ENCODE results near the gene STK25. TPM values are rescaled to one million over a fixed set of nuclear protein-coding genes. Genes with fewer than 3 reads are reported as not detected.

STK25 gene
- total and polyA plus RNA-seq, 10 donors: 127 to 254 (median 172) TPM

DNA sequence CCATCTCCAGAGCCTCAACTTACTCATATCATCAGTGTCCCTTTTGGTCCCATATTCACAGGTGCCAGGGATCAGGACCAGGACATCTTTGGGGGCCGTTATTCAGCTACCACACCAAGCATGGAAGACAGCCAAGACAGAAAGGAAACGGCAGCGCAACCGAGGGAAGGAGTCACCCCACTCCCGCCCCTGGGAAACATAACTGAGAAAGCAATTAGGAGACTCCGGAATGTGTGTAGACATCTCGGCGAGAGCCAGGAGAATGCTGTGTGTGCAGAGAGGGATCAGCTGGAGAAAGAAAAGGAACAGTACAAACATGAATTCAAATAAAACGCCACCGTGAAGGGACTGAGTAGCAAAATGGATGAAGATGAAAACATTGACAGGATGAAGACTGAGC is 36.7 kb upstream of the STK25 start:
- peak; percentile 37 for DNase-seq
- WGBS, 5 donors: 53 to 64% (median 55%) methylated on average over 10 of the region's 10 CpGs
- no peaks in the 10 kb centered on the region for H3K9me3 ChIP-seq
- H3K27me3 ChIP-seq (replicated peaks in 1 of 7): peaks cover 0 to 85% (median 20%) of the 10 kb centered on the region in 7 donors
- no peaks in the 10 kb centered on the region for H3K36me3 ChIP-seq
- no peak overlapping the region for H3K4me3 ChIP-seq
- H3K27ac ChIP-seq: no peak overlapping the region
- TF ChIP-seq POLR2A (IDR thresholded peaks at IDR 0.05): no peak
- TF ChIP-seq CTCF (IDR thresholded peaks at IDR 0.05 in 8 of 11, conservative IDR thresholded peaks at IDR 0.05 in 3 of 11): no peak
- TF ChIP-seq POLR2AphosphoS5 (IDR thresholded peaks at IDR 0.05): no peak
- peaks cover 6 to 23% (median 16%) of the 10 kb centered on the region in 6 donors for H3K4me1 ChIP-seq
- intact Hi-C loops (cut with DNase I; ENCODE audit: low total_unique reads): no loop called here

- TF ChIP-seq POLR2AphosphoS5 (IDR thresholded peaks at IDR 0.05) (no peak), POLR2A (IDR thresholded peaks at IDR 0.05) (no peak), CTCF (IDR thresholded peaks at IDR 0.05 in 8 of 11, conservative IDR thresholded peaks at IDR 0.05 in 3 of 11) (no peak)
- Histone ChIP-seq H3K4me1 (peaks cover 6 to 23% (median 16%) of the 10 kb centered on the region in 6 donors), H3K9me3 (no peaks in the 10 kb centered on the region), H3K27me3 (replicated peaks in 1 of 7) (peaks cover 0 to 80% (median 20%) of the 10 kb centered on the region in 7 donors), H3K4me3 (peak overlapping the region in 1 of 8 donors; percentile 61), H3K36me3 (no peaks in the 10 kb centered on the region), H3K27ac (no peak overlapping the region)
- peak; percentile 64 for DNase-seq
- intact Hi-C loops (cut with DNase I; ENCODE audit: low total_unique reads): no loop called here
- WGBS, 5 donors: 63 to 81% (median 73%) methylated on average over 2 to 15 of the region's 15 CpGs
Measured at GRCh38 chr2:241542278-241542605, 33.9 kb upstream of the STK25 start.

DNA sequence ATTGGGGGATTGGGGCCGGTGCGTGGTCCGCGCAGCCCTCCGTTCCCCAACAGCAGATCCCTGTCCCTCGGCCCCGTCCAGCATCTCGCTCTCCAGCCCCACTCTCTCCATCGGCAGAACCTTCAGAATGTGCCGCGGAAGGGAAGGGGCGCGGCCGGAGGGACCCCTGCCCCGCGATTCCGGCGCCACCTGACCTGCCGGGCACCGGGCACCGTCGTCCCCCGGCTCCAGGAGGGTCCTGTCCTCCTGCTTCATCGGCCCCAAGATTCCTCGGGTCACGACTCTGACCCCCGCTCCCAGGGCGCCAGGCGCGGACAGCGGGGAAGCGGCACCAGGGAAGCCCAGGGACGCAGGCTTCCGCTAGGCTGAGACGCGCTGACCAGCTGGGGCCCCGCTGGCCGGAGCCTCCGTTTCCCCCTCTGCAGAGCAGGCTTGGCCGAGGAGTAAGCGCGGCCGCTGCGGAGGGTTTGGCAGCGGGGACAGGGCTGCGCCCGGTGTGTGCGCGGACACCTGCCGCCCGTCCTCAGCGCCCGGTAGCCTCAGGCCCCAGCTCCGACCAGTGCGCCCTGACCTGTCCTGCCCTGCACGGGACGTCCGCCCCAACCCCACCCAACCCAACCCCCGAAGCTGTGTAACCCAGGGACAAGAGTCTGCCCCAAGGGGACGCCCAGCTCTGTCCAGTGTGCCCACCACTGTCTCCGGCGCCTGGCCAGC is 33.3 kb upstream of the STK25 start:
- WGBS, 5 donors: 18 to 40% (median 27%) methylated on average over 9 to 62 of the region's 62 CpGs
- Histone ChIP-seq H3K27me3 (replicated peaks in 1 of 7) (peaks cover 0 to 75% (median 18%) of the 10 kb centered on the region in 7 donors), H3K4me1 (peaks cover 6 to 23% (median 16%) of the 10 kb centered on the region in 6 donors), H3K36me3 (no peaks in the 10 kb centered on the region), H3K9me3 (no peaks in the 10 kb centered on the region), H3K27ac (no peak overlapping the region), H3K4me3 (peak overlapping the region in 6 of 8 donors; percentile 13 to 61 (median 34))
- TF ChIP-seq CTCF (IDR thresholded peaks at IDR 0.05 in 8 of 11, conservative IDR thresholded peaks at IDR 0.05 in 3 of 11): no peak
- DNase-seq: peak; percentile 72
- intact Hi-C loops (cut with DNase I; ENCODE audit: low total_unique reads): no loop called here

- H3K27ac ChIP-seq: no peak overlapping the region
- peak; percentile 79 for DNase-seq
- H3K9me3 ChIP-seq: no peaks in the 10 kb centered on the region
- no peaks in the 10 kb centered on the region for H3K36me3 ChIP-seq
- TF ChIP-seq POLR2A (IDR thresholded peaks at IDR 0.05) (no peak), CTCF (IDR thresholded peaks at IDR 0.05 in 8 of 11, conservative IDR thresholded peaks at IDR 0.05 in 3 of 11) (no peak), POLR2AphosphoS5 (IDR thresholded peaks at IDR 0.05) (no peak)
- intact Hi-C loops (cut with DNase I; ENCODE audit: low total_unique reads): no loop called here
- H3K4me1 ChIP-seq: peaks cover 6 to 23% (median 16%) of the 10 kb centered on the region in 6 donors
- H3K4me3 ChIP-seq: peak overlapping the region; percentile 12 to 61 (median 34)
- peaks cover 0 to 70% (median 17%) of the 10 kb centered on the region in 7 donors for H3K27me3 ChIP-seq (replicated peaks in 1 of 7)
- WGBS, 5 donors: 8 to 22% (median 9%) methylated on average over 40 to 68 of the region's 68 CpGs
Measured at GRCh38 chr2:241540771-241541561, 32.6 kb upstream of the STK25 start.
